ENCODE measurements around the gene DLX2. TPM values are rescaled to one million over a fixed set of nuclear protein-coding genes. Genes with fewer than 3 reads are reported as not detected.

Gene DLX2
- total and polyA plus RNA-seq, 2 of the 13 experiments (the other 11 are each of a cell fraction or from before 2014, with no cell fraction given), result 0.07 to 0.15 TPM

DNA sequence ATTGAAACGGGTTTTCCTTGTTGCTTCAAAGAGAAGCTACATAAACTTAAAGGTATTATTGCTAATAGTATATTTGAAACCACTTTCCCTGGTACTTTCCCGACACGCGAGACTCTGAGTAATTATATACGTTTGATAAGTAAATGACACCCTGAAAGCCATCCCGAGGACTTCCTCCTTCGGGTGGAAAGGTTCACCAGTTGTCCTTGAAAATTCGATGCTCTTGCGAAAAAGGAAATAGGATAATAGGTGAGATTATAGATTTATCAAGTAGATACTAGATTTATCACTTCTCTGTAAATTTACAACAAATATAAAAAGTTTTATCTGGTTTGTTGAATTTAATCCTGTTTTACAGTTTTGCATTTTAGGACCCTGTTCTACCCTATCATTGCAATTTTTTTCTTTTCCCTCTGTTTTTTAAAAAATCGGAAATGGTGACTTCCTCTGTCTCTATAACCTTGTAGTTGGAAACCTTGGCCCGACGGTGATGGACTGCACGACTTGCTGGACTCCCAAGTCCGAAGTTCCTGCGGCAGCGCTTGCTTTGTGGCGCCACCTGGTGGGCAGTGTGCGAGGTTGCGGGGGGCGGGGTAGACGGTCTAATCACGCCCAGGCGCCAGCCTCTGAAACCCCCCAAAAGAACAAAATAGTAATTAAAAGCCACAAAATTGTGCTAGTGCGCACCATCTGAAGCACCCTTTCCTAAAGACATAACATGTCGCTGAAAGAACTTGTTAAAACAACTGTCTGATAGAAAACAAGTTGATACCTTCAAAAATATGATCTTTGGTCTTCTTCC, 972 bp upstream of the DLX2 start (continued):
- TF ChIP-seq ZKSCAN5 (CRISPR knock-in tag; IDR thresholded peaks at IDR 0.05) (no peak), U2AF1 (optimal IDR thresholded peaks at IDR 0.05; ENCODE audit: low read depth, low read length) (no peak), ZFP36 (IDR thresholded peaks at IDR 0.05; ENCODE audit: borderline replicate concordance, low read depth, low read length, partially characterized antibody) (no peak), TOPORS (CRISPR knock-in tag; IDR thresholded peaks at IDR 0.05) (0 out of 2 replicates have a peak, but pooled peaks have one; percentile 40), MED13 (CRISPR knock-in tag; IDR thresholded peaks at IDR 0.05) (no peak), ZNF839 (CRISPR knock-in tag; IDR thresholded peaks at IDR 0.05; ENCODE audit: borderline replicate concordance) (no peak)
- TF ChIP-seq, protein P1, sequence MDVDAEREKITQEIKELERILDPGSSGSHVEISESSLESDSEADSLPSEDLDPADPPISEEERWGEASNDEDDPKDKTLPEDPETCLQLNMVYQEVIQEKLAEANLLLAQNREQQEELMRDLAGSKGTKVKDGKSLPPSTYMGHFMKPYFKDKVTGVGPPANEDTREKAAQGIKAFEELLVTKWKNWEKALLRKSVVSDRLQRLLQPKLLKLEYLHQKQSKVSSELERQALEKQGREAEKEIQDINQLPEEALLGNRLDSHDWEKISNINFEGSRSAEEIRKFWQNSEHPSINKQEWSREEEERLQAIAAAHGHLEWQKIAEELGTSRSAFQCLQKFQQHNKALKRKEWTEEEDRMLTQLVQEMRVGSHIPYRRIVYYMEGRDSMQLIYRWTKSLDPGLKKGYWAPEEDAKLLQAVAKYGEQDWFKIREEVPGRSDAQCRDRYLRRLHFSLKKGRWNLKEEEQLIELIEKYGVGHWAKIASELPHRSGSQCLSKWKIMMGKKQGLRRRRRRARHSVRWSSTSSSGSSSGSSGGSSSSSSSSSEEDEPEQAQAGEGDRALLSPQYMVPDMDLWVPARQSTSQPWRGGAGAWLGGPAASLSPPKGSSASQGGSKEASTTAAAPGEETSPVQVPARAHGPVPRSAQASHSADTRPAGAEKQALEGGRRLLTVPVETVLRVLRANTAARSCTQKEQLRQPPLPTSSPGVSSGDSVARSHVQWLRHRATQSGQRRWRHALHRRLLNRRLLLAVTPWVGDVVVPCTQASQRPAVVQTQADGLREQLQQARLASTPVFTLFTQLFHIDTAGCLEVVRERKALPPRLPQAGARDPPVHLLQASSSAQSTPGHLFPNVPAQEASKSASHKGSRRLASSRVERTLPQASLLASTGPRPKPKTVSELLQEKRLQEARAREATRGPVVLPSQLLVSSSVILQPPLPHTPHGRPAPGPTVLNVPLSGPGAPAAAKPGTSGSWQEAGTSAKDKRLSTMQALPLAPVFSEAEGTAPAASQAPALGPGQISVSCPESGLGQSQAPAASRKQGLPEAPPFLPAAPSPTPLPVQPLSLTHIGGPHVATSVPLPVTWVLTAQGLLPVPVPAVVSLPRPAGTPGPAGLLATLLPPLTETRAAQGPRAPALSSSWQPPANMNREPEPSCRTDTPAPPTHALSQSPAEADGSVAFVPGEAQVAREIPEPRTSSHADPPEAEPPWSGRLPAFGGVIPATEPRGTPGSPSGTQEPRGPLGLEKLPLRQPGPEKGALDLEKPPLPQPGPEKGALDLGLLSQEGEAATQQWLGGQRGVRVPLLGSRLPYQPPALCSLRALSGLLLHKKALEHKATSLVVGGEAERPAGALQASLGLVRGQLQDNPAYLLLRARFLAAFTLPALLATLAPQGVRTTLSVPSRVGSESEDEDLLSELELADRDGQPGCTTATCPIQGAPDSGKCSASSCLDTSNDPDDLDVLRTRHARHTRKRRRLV (CRISPR knock-in tag; IDR thresholded peaks at IDR 0.05), result no peak
- TF ChIP-seq, protein P2, sequence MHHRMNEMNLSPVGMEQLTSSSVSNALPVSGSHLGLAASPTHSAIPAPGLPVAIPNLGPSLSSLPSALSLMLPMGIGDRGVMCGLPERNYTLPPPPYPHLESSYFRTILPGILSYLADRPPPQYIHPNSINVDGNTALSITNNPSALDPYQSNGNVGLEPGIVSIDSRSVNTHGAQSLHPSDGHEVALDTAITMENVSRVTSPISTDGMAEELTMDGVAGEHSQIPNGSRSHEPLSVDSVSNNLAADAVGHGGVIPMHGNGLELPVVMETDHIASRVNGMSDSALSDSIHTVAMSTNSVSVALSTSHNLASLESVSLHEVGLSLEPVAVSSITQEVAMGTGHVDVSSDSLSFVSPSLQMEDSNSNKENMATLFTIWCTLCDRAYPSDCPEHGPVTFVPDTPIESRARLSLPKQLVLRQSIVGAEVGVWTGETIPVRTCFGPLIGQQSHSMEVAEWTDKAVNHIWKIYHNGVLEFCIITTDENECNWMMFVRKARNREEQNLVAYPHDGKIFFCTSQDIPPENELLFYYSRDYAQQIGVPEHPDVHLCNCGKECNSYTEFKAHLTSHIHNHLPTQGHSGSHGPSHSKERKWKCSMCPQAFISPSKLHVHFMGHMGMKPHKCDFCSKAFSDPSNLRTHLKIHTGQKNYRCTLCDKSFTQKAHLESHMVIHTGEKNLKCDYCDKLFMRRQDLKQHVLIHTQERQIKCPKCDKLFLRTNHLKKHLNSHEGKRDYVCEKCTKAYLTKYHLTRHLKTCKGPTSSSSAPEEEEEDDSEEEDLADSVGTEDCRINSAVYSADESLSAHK (CRISPR knock-in tag; IDR thresholded peaks at IDR 0.05; ENCODE audit: borderline replicate concordance), result no peak
